H9 (cell line): ENCODE data around the gene POU2F2. TPM values are rescaled to one million over a fixed set of nuclear protein-coding genes. Genes with fewer than 3 reads are reported as not detected.

Experiments
- DNase-seq: peaks from one replicate; pipeline ENCODE4 v3.0.0-alpha.2; 2017
- H2AFZ ChIP-seq: one replicate; pipeline ENCODE4 v1.6.1; 2013; ENCODE audit warnings: mild to moderate bottlenecking, low read length, control low read depth, moderate library complexity
- H2AK5ac ChIP-seq: 2 replicates; pipeline ENCODE4 v1.6.1; 2013; ENCODE audit warnings: low read length, control low read depth, mixed read lengths; ENCODE audit not compliant: insufficient read length
- H2BK120ac ChIP-seq: one replicate; pipeline ENCODE4 v1.6.1; 2013; ENCODE audit warnings: low read depth, mild to moderate bottlenecking, low read length, control low read depth, inconsistent platforms; ENCODE audit not compliant: poor library complexity, severe bottlenecking
- H2BK12ac ChIP-seq: 2 replicates; pipeline ENCODE4 v1.6.1; 2013; ENCODE audit warnings: low read length, control low read depth, mixed read lengths, low read depth; ENCODE audit not compliant: insufficient read length
- H2BK15ac ChIP-seq: 2 replicates; pipeline ENCODE4 v1.6.1; 2013; ENCODE audit warnings: low read depth, low read length, control low read depth
- H2BK20ac ChIP-seq: one replicate; pipeline ENCODE4 v1.6.1; 2013; ENCODE audit warnings: low read depth, mild to moderate bottlenecking, low read length, control low read depth, inconsistent platforms; ENCODE audit not compliant: poor library complexity, severe bottlenecking
- H2BK5ac ChIP-seq: 2 replicates; pipeline ENCODE4 v1.6.1; 2013; ENCODE audit warnings: low read length, control low read depth, mixed read lengths; ENCODE audit not compliant: insufficient read length
- H3K14ac ChIP-seq: 2 replicates; pipeline ENCODE4 v1.6.1; 2013; ENCODE audit warnings: low read length, control low read depth; ENCODE audit not compliant: insufficient read depth
- H3K18ac ChIP-seq: 2 replicates; pipeline ENCODE4 v1.6.1; 2013; ENCODE audit warnings: low read depth, mild to moderate bottlenecking, mixed read lengths, low read length, control low read depth; ENCODE audit not compliant: insufficient read length
- H3K23ac ChIP-seq: 2 replicates; pipeline ENCODE4 v1.6.1; 2013; ENCODE audit warnings: low read length, control low read depth, mixed read lengths, low read depth; ENCODE audit not compliant: insufficient read length
- H3K23me2 ChIP-seq: 2 replicates; pipeline ENCODE4 v1.6.1; 2013; ENCODE audit warnings: low read depth, mild to moderate bottlenecking, mixed read lengths, low read length, control low read depth; ENCODE audit not compliant: insufficient read length, poor library complexity, severe bottlenecking
- H3K27ac ChIP-seq: 2 replicates; pipeline ENCODE4 v1.5.1; 2013; ENCODE audit warnings: low read length, control low read depth, mixed read lengths, low read depth; ENCODE audit not compliant: insufficient read length
- H3K27me3 ChIP-seq: 2 replicates; pipeline ENCODE4 v1.6.1; 2013; ENCODE audit warnings: low read length, control low read depth, inconsistent platforms; ENCODE audit not compliant: insufficient read depth
- H3K4ac ChIP-seq: 2 replicates; pipeline ENCODE4 v1.6.1; 2013; ENCODE audit warnings: low read depth, mild to moderate bottlenecking, control low read depth, inconsistent platforms, low read length, moderate library complexity
- H3K4me1 ChIP-seq: 2 replicates; pipeline ENCODE4 v1.6.1; 2013; ENCODE audit warnings: low read length, control low read depth, inconsistent platforms; ENCODE audit not compliant: insufficient read depth
- H3K4me2 ChIP-seq: 2 replicates; pipeline ENCODE4 v1.6.1; 2013; ENCODE audit warnings: low read length, control low read depth, mixed read lengths; ENCODE audit not compliant: insufficient read length, insufficient read depth
- H3K56ac ChIP-seq: 2 replicates; pipeline ENCODE4 v1.6.1; 2013; ENCODE audit warnings: low read depth, mild to moderate bottlenecking, mixed read lengths, low read length, control low read depth; ENCODE audit not compliant: insufficient read length
- H3K79me1 ChIP-seq: 2 replicates; pipeline ENCODE4 v1.6.1; 2013; ENCODE audit warnings: low read depth, mild to moderate bottlenecking, moderate library complexity, low read length, control low read depth, inconsistent platforms; ENCODE audit not compliant: insufficient read depth, poor library complexity, severe bottlenecking
- H3K79me2 ChIP-seq: 2 replicates; pipeline ENCODE4 v1.6.1; 2013; ENCODE audit warnings: low read length, control low read depth, inconsistent platforms; ENCODE audit not compliant: insufficient read depth
- H3K9ac ChIP-seq: 2 replicates; pipeline ENCODE4 v1.6.1; 2013; ENCODE audit warnings: low read length, control low read depth, mixed read lengths; ENCODE audit not compliant: insufficient read length; ENCODE audit errors: extremely low read depth
- H3K9me3 ChIP-seq: one replicate; pipeline ENCODE4 v1.6.1; 2013; ENCODE audit warnings: low read depth, low read length, inconsistent platforms; ENCODE audit not compliant: control insufficient read depth
- H3T11ph ChIP-seq: one replicate; pipeline ENCODE4 v1.6.1; 2013; ENCODE audit warnings: mild to moderate bottlenecking, low read length, control low read depth, inconsistent platforms
- H4K20me1 ChIP-seq: one replicate; pipeline ENCODE4 v1.6.1; 2013; ENCODE audit not compliant: control insufficient read depth, insufficient read length, insufficient read depth
- H4K5ac ChIP-seq: 2 replicates; pipeline ENCODE4 v1.6.1; 2013; ENCODE audit warnings: low read depth, mild to moderate bottlenecking, mixed read lengths, low read length, control low read depth; ENCODE audit not compliant: insufficient read length
- H4K8ac ChIP-seq: replicated peaks from 2 replicates; pipeline ENCODE4 v1.6.1; 2013; ENCODE audit warnings: low read length, control low read depth, mixed read lengths, low read depth; ENCODE audit not compliant: insufficient read length
- H4K91ac ChIP-seq: 2 replicates; pipeline ENCODE4 v1.6.1; 2013; ENCODE audit warnings: low read depth, mild to moderate bottlenecking, moderate library complexity, mixed read lengths, low read length, control low read depth; ENCODE audit not compliant: insufficient read length
- H3K27ac Mint-ChIP-seq, 3 experiments: 2 replicates in 2 of 3; 3 replicates in 1 of 3; pipeline ENCODE4 v1.8.0; 2020 to 2021; ENCODE audit warnings: mixed read lengths in 3 of 3, mild to moderate bottlenecking in 1 of 3, moderate library complexity in 1 of 3
- H3K27me3 Mint-ChIP-seq: 2 replicates; pipeline ENCODE4 v1.8.0; 2021; ENCODE audit warnings: low read depth, mild to moderate bottlenecking, moderate library complexity, mixed read lengths
- H3K36me3 Mint-ChIP-seq, 3 experiments: 2 replicates in 2 of 3; 3 replicates in 1 of 3; pipeline ENCODE4 v1.8.0; 2020 to 2021; ENCODE audit warnings: low read depth in 3 of 3, mixed read lengths in 3 of 3; ENCODE audit not compliant: insufficient read depth in 1 of 3
- H3K4me1 Mint-ChIP-seq, 2 experiments: 2 replicates each; pipeline ENCODE4 v1.8.0; 2020; ENCODE audit warnings: mixed read lengths in 2 of 2
- H3K4me3 Mint-ChIP-seq, 2 experiments: 2 replicates in 1 of 2; 3 replicates in 1 of 2; pipeline ENCODE4 v1.8.0; 2020 to 2021; ENCODE audit warnings: mild to moderate bottlenecking in 2 of 2, mixed read lengths in 2 of 2, moderate library complexity in 1 of 2
- H3K9me3 Mint-ChIP-seq, 2 experiments: 2 replicates in 1 of 2; 3 replicates in 1 of 2; pipeline ENCODE4 v1.8.0; 2020; ENCODE audit warnings: mild to moderate bottlenecking in 2 of 2, mixed read lengths in 2 of 2, moderate library complexity in 1 of 2
- total RNA-seq: library from RNA; stranded (reverse); gene quantifications from 2 replicates; pipeline ENCODE4 v1.2.1, GENCODE V29; 2021
- TF ChIP-seq, protein P1 (sequence below): fragments of 200-600 bp; sonication (generic); conservative IDR thresholded peaks from 3 replicates; pipeline ENCODE4 v1.8.0; 2021; ENCODE audit warnings: antibody characterized with exemption, mild to moderate bottlenecking

POU2F2 gene
- total RNA-seq, 1 experiment from 2014 or later: 2.9 TPM

DNA sequence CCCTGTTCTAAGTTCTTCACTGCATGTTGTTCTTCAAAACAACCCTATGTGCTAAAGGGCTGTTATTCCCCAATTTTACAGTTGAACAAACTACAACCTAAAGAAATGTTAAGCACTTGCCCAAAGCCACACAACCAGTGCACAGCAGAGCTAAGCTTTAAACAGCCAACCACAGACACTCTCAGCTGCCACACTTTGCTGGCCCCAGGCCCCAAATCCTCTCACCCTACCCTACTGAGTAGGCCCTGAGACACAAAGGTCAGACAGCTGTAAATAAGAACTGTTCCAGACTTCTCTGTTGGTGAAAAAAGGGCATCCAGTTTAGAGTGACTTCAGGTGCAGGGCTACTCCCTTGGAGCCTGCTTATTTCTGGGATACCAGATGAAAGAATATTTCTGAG is 92.2 kb downstream of the POU2F2 start:
- Mint-ChIP-seq H3K9me3 (no peaks in the 10 kb centered on the region), H3K4me1 (peaks cover 2% of the 10 kb centered on the region in 2 experiments; a peak in 3 of 4 replicates), H3K27me3 (no peaks in the 10 kb centered on the region), H3K27ac (no peak overlapping the region), H3K36me3 (peaks cover 33 to 72% (median 60%) of the 10 kb centered on the region in 3 experiments), H3K4me3 (no peak overlapping the region)
- Histone ChIP-seq H2BK5ac (no peak overlapping the region), H3K4me1 (no peaks in the 10 kb centered on the region), H3K4ac (no peak overlapping the region), H3K18ac (no peak overlapping the region), H4K20me1 (no peaks in the 10 kb centered on the region), H3K9ac (no peak overlapping the region), H3K27ac (no peak overlapping the region), H3K4me2 (no peak overlapping the region), H3K9me3 (no peaks in the 10 kb centered on the region), H2BK15ac (no peak overlapping the region), H3K27me3 (no peaks in the 10 kb centered on the region), H4K8ac (no peak overlapping the region), H3K23ac (no peak overlapping the region), H3K23me2 (no peaks in the 10 kb centered on the region), H3K56ac (no peak overlapping the region), H4K5ac (no peak overlapping the region), H4K91ac (no peak overlapping the region), H2BK20ac (no peak overlapping the region), H3T11ph (no peak overlapping the region), H2BK120ac (no peak overlapping the region), H2BK12ac (no peak overlapping the region), H2AFZ (no peak overlapping the region), H3K14ac (no peak overlapping the region), H2AK5ac (no peak overlapping the region), H3K79me1 (no peaks in the 10 kb centered on the region), H3K79me2 (no peaks in the 10 kb centered on the region)
- TF ChIP-seq, protein P1, sequence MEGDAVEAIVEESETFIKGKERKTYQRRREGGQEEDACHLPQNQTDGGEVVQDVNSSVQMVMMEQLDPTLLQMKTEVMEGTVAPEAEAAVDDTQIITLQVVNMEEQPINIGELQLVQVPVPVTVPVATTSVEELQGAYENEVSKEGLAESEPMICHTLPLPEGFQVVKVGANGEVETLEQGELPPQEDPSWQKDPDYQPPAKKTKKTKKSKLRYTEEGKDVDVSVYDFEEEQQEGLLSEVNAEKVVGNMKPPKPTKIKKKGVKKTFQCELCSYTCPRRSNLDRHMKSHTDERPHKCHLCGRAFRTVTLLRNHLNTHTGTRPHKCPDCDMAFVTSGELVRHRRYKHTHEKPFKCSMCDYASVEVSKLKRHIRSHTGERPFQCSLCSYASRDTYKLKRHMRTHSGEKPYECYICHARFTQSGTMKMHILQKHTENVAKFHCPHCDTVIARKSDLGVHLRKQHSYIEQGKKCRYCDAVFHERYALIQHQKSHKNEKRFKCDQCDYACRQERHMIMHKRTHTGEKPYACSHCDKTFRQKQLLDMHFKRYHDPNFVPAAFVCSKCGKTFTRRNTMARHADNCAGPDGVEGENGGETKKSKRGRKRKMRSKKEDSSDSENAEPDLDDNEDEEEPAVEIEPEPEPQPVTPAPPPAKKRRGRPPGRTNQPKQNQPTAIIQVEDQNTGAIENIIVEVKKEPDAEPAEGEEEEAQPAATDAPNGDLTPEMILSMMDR: no peak
- DNase-seq: no peak
